ENCODE measurements around the gene HSDL1.

HSDL1 gene

GRCh38 chr16:84079664-84080063 lies 65.3 kb downstream of the HSDL1 start:
- DNase-seq, result no peak

DNA sequence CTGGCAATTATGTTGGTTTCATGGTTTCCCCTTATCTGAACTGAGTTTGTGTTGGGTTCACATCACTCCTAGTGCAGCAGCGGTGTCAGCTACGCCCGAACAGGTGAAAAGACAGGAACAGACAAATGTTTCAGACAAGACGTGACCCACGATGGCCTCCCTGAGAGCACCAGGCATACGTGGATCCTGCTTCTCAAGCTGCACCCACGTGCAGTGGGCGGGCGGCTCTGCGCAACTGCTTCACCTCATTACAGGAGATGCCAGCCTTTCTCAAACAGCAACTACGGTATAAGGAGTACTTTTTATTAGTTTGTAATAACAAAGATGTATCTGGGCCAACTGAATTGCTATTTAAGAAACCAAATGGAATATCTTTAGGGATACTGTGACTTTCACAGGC lies 69.6 kb downstream of the HSDL1 start:
- DNase-seq, result no peak

DNA sequence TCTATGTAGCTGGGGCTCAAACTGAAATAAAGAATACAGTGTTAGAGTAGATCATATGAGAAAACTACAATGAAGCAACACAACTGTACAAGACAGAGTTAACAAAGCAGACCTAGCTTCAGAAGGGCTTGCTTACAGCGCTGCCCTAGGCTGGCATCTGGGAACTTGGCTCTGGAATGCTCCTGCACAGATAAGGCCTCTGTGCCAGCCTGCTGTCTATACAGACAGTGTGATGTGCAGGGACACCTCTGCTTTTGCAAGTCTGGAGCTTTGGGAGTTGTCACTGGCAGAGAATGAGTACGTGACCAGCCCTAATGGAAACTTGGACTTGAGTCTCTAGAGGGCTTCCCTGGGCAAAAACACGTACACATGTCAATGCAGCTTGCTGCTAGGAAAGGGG lies 70.3 kb downstream of the HSDL1 start:
- DNase-seq, result no peak
